ENCODE data around the gene ZBTB49. TPM values are rescaled to one million over a fixed set of nuclear protein-coding genes. Genes with fewer than 3 reads are reported as not detected.

ZBTB49 gene
- total and polyA plus RNA-seq, 2 donors (not counting 1 experiment from before 2014, with no cell fraction given), result 7.0 to 16.9 TPM

Other genes with a start within 250 kb of the ZBTB49 start
- not detected in 2 replicates for gene OTOP1, start 63.3 kb upstream of the ZBTB49 start, total RNA-seq
- gene OTOP1, start 63.3 kb upstream of the ZBTB49 start, polyA plus RNA-seq, result not detected in 2 replicates
- 16.3 and 17.3 TPM in 2 replicates for gene TMEM128, start 42.0 kb upstream of the ZBTB49 start, total RNA-seq
- 10.2 and 10.9 TPM in 2 replicates for gene TMEM128, start 42.0 kb upstream of the ZBTB49 start, polyA plus RNA-seq
- gene LYAR, start 97 bp upstream of the ZBTB49 start, total RNA-seq, result 11.4 and 11.5 TPM in 2 replicates
- gene LYAR, start 97 bp upstream of the ZBTB49 start, polyA plus RNA-seq, result 3.0 and 4.7 TPM in 2 replicates
- gene NSG1, start 96.9 kb downstream of the ZBTB49 start, total RNA-seq, result not detected in 2 replicates
- gene NSG1, start 96.9 kb downstream of the ZBTB49 start, polyA plus RNA-seq, result 0.39 TPM in 1 of 2 replicates, not detected in the other